GM12874 (cell line): ENCODE measurements around the gene GSTA3.

Source experiments
- CTCF ChIP-seq: IDR thresholded peaks from 2 replicates; pipeline ENCODE4 v1.5.1; 2011; ENCODE audit warnings: low read depth, mild to moderate bottlenecking, control low read depth, low read length, moderate library complexity; ENCODE audit not compliant: insufficient read depth

GSTA3 gene

GRCh38 chr6:52909531-52909930, at the start of gene GSTA3:
TSS of gene GSTA3 (minus strand) at chr6:52909698. CDS start at chr6:52905834, 3,864 bp downstream.
- no peak for TF ChIP-seq CTCF

- no peak for TF ChIP-seq CTCF
Measured at GRCh38 chr6:52958546-52959255, 49.2 kb upstream of the GSTA3 start.

- TF ChIP-seq CTCF: no peak
Measured at GRCh38 chr6:52955871-52956270, 46.4 kb upstream of the GSTA3 start.

GRCh38 chr6:52953911-52954839, 44.7 kb upstream of the GSTA3 start:
- no peak for TF ChIP-seq CTCF

- no peak for TF ChIP-seq CTCF
Measured at GRCh38 chr6:52946306-52946705, 36.8 kb upstream of the GSTA3 start.

GRCh38 chr6:52942221-52942620, 32.7 kb upstream of the GSTA3 start:
- TF ChIP-seq CTCF: no peak

GRCh38 chr6:52937908-52938307, 28.4 kb upstream of the GSTA3 start:
- no peak for TF ChIP-seq CTCF
